ENCODE results near the gene CFL1.
A peak's percentile ranks its signal among the peaks of the same experiment; 100 is the strongest.
"Not testable (repeated sequence)": the region's sequence is repeated elsewhere in the genome, so short reads cannot be mapped to it uniquely, and the experiment has no call there.

Gene CFL1

GRCh38 chr11:65849771-65850216 is 8.2 kb downstream of the CFL1 start:
- no peak overlapping the region for H3K4me3 ChIP-seq (ENCODE audit: low read depth, low read length)
- peak; percentile 2 for DNase-seq (ENCODE audit: low read depth)
- no peak for TF ChIP-seq CTCF (IDR thresholded peaks at IDR 0.05; ENCODE audit: insufficient read depth, low read depth, low read length, missing control alignments)

- TF ChIP-seq CTCF (IDR thresholded peaks at IDR 0.05; ENCODE audit: insufficient read depth, low read depth, low read length, missing control alignments) = no peak
- DNase-seq (ENCODE audit: low read depth) = no peak
- H3K4me3 ChIP-seq (ENCODE audit: low read depth, low read length) = no peak overlapping the region
These were observed 8.6 kb downstream of the CFL1 start for GRCh38 chr11:65849366-65849765.

- H3K4me3 ChIP-seq (ENCODE audit: low read depth, low read length); DNase-seq (ENCODE audit: low read depth): not testable (repeated sequence)
These were observed 9.3 kb downstream of the CFL1 start for GRCh38 chr11:65848693-65849092.

GRCh38 chr11:65847746-65848145 is 10.2 kb downstream of the CFL1 start:
- no peak for DNase-seq (ENCODE audit: low read depth)
- no peak for TF ChIP-seq CTCF (IDR thresholded peaks at IDR 0.05; ENCODE audit: insufficient read depth, low read depth, low read length, missing control alignments)
- no peak overlapping the region for H3K4me3 ChIP-seq (ENCODE audit: low read depth, low read length)

- no peak overlapping the region for H3K4me3 ChIP-seq (ENCODE audit: low read depth, low read length)
- no peak for TF ChIP-seq CTCF (IDR thresholded peaks at IDR 0.05; ENCODE audit: insufficient read depth, low read depth, low read length, missing control alignments)
- DNase-seq (ENCODE audit: low read depth) = no peak
These were observed 13.6 kb downstream of the CFL1 start for GRCh38 chr11:65844231-65844872.

- DNase-seq (ENCODE audit: low read depth) = no peak
- no peak for TF ChIP-seq CTCF (IDR thresholded peaks at IDR 0.05; ENCODE audit: insufficient read depth, low read depth, low read length, missing control alignments)
- H3K4me3 ChIP-seq (ENCODE audit: low read depth, low read length) = no peak overlapping the region
These were observed 14.2 kb downstream of the CFL1 start for GRCh38 chr11:65843811-65844210.

GRCh38 chr11:65842144-65842543 is 15.8 kb downstream of the CFL1 start:
- TF ChIP-seq CTCF (IDR thresholded peaks at IDR 0.05; ENCODE audit: insufficient read depth, low read depth, low read length, missing control alignments) = no peak
- no peak overlapping the region for H3K4me3 ChIP-seq (ENCODE audit: low read depth, low read length)
- DNase-seq (ENCODE audit: low read depth) = no peak
